Measurements from ENCODE around the gene PPFIA2.
"Not testable (repeated sequence)": the region's sequence is repeated elsewhere in the genome, so short reads cannot be mapped to it uniquely, and the experiment has no call there.

PPFIA2 gene

DNA sequence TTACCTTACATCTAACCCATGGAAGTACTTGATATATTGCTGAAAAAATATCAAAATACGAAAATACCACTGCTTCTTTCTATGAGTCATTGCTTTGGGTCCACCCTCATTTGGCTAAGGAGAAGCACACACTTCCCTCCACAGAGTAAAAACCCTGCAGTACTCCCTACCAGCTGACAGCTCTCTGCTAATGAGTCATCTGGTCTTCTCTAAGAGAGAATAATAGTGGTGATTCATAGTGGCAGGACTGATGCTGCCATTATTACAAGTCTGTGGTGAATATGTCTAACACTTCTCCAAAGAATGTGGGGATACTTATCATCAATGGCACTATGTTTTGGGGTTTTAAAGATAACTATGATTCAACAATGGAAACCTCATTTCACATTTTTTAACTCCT, 90.7 kb downstream of the PPFIA2 start:
- Mint-ChIP-seq H3K4me3 (no peak overlapping the region), H3K27me3 (ENCODE audit: low read depth) (no peaks in the 10 kb centered on the region), H3K9me3 (peaks cover 7% of the 10 kb centered on the region), H3K36me3 (ENCODE audit: low read depth) (no peaks in the 10 kb centered on the region), H3K4me1 (no peaks in the 10 kb centered on the region), H3K27ac (no peak overlapping the region)
- no peak for TF ChIP-seq CTCF (IDR thresholded peaks at IDR 0.05; ENCODE audit: unreplicated experiment in 3 of 3)

DNA sequence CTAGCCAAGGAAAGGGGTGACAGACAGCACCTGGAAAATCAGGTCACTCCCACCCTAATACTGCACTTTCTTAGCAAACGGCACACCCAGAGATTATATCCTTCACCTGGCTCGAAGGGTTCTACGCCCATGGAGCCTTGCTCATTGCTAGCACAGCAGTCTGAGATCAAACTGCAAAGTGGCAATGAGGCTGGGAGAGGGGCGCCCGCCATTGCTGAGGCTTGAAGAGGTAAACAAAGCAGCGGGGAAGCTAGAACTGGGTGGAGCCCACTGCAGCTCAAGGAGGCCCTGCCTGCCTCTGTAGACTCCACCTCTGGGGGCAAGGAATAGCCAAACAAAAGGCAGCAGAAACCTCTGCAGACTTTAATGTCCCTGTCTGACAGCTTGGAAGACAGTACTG, 99.8 kb downstream of the PPFIA2 start:
- not testable (repeated sequence) for H3K27me3 Mint-ChIP-seq (ENCODE audit: low read depth); H3K9me3 Mint-ChIP-seq; H3K4me3 Mint-ChIP-seq; H3K4me1 Mint-ChIP-seq; H3K36me3 Mint-ChIP-seq (ENCODE audit: low read depth); H3K27ac Mint-ChIP-seq

DNA sequence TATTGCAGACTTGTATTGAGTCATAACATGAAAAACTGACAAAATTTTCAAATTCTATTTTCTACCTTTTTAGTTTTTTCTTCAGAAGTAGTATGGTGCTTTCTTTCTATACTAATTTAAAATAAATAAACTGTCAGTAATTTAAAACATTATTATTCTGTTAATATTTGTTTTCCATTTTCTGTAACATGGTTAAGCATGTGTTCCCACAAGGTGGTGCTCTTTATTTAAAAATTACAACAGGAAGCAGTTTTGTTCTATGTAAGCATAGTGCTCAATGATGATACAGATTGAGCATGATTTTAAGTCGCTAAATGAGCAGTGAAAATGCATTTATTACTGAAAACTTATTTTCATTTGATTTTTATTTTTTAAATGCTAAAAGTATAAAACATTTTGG, 114.6 kb downstream of the PPFIA2 start:
- no peaks in the 10 kb centered on the region for H3K4me1 Mint-ChIP-seq

GRCh38 chr12:81639196-81639595, 120.0 kb downstream of the PPFIA2 start:
- H3K27me3 Mint-ChIP-seq (ENCODE audit: low read depth) = no peaks in the 10 kb centered on the region
- H3K4me1 Mint-ChIP-seq = no peaks in the 10 kb centered on the region
- TF ChIP-seq CTCF (IDR thresholded peaks at IDR 0.05; ENCODE audit: unreplicated experiment in 3 of 3) = no peak
- H3K36me3 Mint-ChIP-seq (ENCODE audit: low read depth) = no peaks in the 10 kb centered on the region
- no peaks in the 10 kb centered on the region for H3K9me3 Mint-ChIP-seq
- H3K27ac Mint-ChIP-seq = peak overlapping the region in 1 of 3 experiments; percentile 0
- no peak overlapping the region for H3K4me3 Mint-ChIP-seq

More for the DNA sequence above, 114.6 kb downstream of the PPFIA2 start:
- Mint-ChIP-seq H3K36me3 (ENCODE audit: low read depth) (no peaks in the 10 kb centered on the region), H3K9me3 (no peaks in the 10 kb centered on the region), H3K27me3 (ENCODE audit: low read depth) (no peaks in the 10 kb centered on the region), H3K27ac (no peak overlapping the region), H3K4me3 (no peak overlapping the region)
- TF ChIP-seq CTCF (IDR thresholded peaks at IDR 0.05; ENCODE audit: unreplicated experiment in 3 of 3) = peak; percentile 52 to 82 (median 54)

- Mint-ChIP-seq H3K4me3 (no peak overlapping the region), H3K27me3 (ENCODE audit: low read depth) (no peaks in the 10 kb centered on the region), H3K4me1 (no peaks in the 10 kb centered on the region), H3K27ac (no peak overlapping the region), H3K36me3 (ENCODE audit: low read depth) (no peaks in the 10 kb centered on the region), H3K9me3 (no peaks in the 10 kb centered on the region)
- TF ChIP-seq CTCF (IDR thresholded peaks at IDR 0.05; ENCODE audit: unreplicated experiment in 3 of 3) = no peak
Measured at GRCh38 chr12:81633127-81633526, 126.0 kb downstream of the PPFIA2 start.

GRCh38 chr12:81627336-81628189, 131.6 kb downstream of the PPFIA2 start:
- Mint-ChIP-seq H3K4me3 (no peak overlapping the region), H3K27ac (no peak overlapping the region), H3K27me3 (ENCODE audit: low read depth) (no peaks in the 10 kb centered on the region), H3K9me3 (no peaks in the 10 kb centered on the region), H3K4me1 (no peaks in the 10 kb centered on the region), H3K36me3 (ENCODE audit: low read depth) (no peaks in the 10 kb centered on the region)
- peak; percentile 64 to 80 (median 76) for TF ChIP-seq CTCF (IDR thresholded peaks at IDR 0.05; ENCODE audit: unreplicated experiment in 3 of 3)

Data from nephron (organoid).